GM21825 (cell line): Measurements from ENCODE around the gene C20orf202.
"Not testable (repeated sequence)": the region's sequence is repeated elsewhere in the genome, so short reads cannot be mapped to it uniquely, and the experiment has no call there.

Experiments
- ATAC-seq: cut with Tn5 transposase; IDR thresholded peaks from one replicate; pipeline ENCODE4 v1.9.1; 2021; ENCODE audit warnings: mild to moderate bottlenecking, moderate library complexity; ENCODE audit not compliant: unreplicated experiment

Gene C20orf202

GRCh38 chr20:1207293-1207878 lies 4.1 kb downstream of the C20orf202 start:
- ATAC-seq: no peak

GRCh38 chr20:1209447-1210387 lies 6.5 kb downstream of the C20orf202 start:
- no peak for ATAC-seq

DNA sequence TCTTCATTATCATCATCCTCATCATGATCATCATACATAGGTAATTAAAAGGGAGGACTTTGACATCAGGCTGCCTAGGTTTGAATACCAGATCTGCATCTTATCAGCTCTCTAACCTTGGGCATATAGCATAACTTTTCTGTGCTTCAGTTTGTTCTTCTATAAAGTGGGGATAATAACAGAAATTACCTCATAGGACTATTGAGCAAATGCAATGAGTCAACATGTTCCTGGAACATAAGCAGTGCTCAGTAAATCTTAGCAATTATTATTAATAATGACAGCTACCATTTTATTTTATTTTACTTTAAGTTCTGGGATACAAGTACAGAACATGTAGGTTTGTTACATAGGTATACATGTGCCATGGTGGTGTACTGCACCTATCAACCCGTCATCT lies 7.2 kb downstream of the C20orf202 start:
- no peak for ATAC-seq

DNA sequence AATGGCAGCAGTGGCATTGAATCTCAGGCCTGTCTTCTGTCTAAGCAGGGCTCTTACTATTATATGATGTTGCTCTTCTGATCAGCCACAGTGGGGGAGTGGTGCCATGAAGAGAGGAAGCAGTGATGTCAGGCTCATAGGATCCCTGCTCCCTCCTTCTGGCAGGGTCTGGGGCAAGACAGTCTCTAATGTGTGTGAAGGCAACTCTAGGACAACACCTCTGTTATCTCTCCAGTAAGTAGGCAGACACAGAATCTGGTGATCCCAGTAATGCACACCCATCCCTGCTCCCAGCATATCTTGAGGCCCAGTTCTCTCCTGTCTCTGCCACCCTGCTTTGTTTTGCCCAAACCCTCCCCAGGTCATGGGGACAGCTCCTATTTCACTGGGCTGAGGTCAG lies 8.8 kb downstream of the C20orf202 start:
- ATAC-seq: no peak

- ATAC-seq: peak; percentile 61
These were observed 9.5 kb downstream of the C20orf202 start for GRCh38 chr20:1212607-1213396.

- no peak for ATAC-seq
These were observed 11.6 kb downstream of the C20orf202 start for GRCh38 chr20:1214838-1215261.

DNA sequence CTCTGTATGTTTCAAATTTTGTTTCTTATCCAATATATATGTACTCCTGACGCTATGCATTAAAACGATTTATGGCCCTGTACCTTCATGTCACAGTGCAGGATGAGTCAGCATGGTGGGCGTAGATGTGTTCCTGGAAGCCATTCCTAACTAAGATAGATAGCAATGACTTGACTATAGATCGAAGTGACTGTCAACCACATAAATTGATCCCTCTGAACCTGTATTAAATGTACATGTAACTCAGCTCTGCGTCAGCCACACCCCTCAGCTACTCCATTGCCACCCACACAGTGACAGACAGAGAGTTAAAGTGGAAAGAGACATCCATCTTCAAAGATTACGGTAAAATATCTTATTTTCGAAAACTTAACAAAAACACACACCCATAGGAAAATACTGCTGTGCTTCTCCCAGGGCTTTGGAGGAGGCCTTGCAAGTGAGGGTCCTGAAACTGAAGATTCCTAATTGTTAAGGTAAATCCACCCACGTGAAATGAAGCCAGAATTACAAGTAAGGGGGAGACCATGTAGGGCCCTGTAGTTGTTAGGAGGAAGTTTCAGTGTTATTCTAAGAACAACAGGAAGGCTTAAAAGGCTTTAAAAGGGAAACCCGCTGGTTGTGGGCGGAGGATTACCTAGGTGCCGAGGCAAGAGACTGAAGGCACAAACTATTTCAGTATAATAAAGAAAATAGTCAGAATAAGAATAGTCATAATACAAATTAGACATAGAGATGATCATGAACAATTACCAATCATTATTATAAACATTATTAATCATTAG lies 12.3 kb downstream of the C20orf202 start:
- ATAC-seq: no peak

DNA sequence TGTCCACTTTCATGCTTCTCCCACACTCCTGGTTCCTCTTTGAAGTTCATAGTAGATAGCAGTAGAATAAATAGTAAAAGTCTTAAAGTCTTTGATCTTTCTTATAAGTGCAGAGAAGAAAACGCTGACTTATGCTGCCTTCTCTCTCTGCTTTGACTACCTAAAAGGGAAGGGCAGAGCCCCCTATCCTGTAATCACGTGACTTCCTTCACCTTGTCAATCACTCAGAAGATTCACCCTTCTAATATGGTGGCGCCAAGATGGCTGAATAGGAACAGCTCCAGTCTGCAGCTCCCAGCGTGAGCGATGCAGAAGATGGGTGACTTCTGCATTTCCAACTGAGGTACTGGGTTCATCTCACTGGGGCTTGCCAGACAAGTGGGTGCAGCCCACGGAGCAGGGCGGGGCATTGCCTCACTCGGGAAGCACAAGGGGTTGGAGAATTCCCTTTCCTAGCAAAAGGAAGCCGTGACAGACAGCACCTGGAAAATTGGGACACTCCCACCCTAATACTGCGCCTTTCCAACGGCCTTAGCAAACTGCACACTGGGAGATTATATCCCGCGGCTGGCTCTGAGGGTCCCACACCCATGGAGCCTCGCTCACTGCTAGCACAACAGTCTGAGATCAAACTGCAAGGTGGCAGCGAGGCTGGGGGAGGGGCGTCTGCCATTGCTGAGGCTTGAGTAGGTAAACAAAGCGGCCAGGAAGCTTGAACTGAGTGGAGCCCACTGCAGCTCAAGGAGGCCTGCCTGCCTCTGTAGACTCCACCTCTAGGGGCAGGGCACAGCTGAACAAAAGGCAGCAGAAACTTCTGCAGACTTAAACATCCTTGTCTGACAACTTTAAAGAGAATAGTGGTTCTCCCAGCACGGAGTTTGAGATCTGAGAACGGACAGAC lies 13.5 kb downstream of the C20orf202 start:
- not testable (repeated sequence) for ATAC-seq

- not testable (repeated sequence) for ATAC-seq
These were observed 19.5 kb downstream of the C20orf202 start for GRCh38 chr20:1222750-1223149.

- no peak for ATAC-seq
These were observed 21.1 kb downstream of the C20orf202 start for GRCh38 chr20:1224205-1224890.

DNA sequence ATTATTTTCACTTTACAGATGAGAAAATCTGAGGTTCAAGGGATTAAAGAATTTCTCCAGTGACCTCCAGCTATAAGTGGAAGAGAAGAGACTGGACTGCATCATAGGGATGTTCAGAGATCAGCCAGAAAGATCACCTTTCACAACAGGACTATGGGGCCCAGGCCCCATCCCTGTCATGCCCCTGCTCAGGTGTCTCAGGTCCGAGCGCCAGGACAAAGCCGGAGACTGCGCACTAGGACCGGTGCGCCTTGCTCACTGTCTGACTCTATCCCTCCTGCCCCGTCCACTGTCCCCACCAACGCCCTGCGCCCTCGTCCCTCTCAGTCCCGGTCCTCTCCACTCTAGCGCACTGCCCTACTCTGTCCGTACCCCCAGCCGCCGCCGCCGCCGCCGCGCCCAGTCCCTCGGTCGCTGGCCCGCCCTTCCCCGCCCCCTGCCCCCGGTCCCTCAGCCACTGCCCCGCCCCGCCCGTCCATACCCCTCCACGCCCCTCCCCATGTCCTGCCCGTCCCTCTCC lies 22.1 kb downstream of the C20orf202 start:
- ATAC-seq: peak; percentile 18

- ATAC-seq: peak; percentile 56
These were observed 22.8 kb downstream of the C20orf202 start, which contains the start of gene RAD21L1 for GRCh38 chr20:1225783-1226654. RAD21L1 (plus strand) TSS chr20:1226044; CDS start chr20:1228454, 2,410 bp downstream.

DNA sequence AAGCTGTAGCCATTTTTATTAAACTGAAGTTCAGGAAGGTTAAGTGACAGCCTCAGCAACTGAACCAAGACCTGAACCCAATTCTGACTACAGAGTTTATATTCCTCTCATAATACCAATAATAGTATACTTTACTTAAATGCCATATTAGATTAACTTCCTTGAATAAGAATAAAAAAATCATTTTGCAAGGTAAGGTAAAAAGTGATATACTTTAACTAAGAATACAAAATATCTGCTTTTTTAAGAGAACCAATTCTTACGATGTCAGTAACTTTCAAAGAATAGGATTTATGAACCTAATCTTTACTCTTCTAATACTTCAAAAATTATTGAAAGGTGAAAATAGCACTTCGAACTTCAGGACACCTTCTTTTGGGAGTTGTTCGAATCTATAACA lies 26.3 kb downstream of the C20orf202 start:
- no peak for ATAC-seq

DNA sequence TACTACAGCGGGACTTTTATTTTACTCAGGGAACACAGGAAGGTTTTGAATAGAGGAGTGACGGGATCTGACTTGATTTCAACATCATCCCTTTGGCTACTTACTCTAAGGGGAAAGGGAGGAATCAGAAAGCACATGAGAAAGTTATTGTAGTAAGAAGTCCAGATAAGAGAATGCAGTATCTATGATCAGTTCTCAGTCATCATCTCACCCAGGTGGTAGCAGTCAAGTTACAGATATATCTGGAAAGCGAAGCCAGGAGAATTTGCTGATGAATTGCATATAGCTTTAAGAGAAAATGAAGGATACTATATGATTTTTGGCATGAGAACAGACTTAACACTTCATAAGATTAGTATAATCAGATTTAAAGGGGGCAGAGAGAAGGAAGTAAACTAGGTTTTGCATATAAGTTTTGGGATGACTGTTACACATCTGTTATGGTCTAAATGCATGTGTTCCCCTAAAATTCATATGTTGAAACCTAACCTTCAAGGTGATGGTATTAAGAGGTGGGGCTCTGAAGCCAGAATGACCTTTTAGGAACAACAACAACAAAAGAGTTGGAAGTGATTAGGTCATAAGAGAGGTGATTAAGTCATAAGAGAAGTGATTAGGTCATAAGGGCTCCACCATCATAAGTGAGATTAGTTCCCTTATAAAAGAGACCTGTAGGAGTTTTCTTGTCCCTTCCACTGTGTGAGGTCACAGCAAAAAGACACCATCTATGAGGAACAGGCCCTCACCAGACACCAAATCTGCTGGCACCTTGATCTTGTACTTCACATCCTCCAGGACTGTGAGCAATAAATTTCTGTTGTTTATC lies 29.2 kb downstream of the C20orf202 start:
- no peak for ATAC-seq

GRCh38 chr20:1240549-1240948 lies 37.3 kb downstream of the C20orf202 start:
- ATAC-seq: no peak

- no peak for ATAC-seq
These were observed 38.2 kb downstream of the C20orf202 start for GRCh38 chr20:1241456-1241855.

GRCh38 chr20:1242099-1242498 lies 38.8 kb downstream of the C20orf202 start:
- no peak for ATAC-seq
